SJSA1 (cell line): ENCODE measurements around the gene NTM. TPM values are rescaled to one million over a fixed set of nuclear protein-coding genes. Genes with fewer than 3 reads are reported as not detected.

Experiments
- DNase-seq, 2 experiments: peaks; one replicate each; pipeline ENCODE4 v3.0.0-alpha.2; 2015 to 2020; ENCODE audit warnings: low spot score in 2 of 2, low read depth in 1 of 2
- H3K27ac ChIP-seq: fragments of 250-450 bp; sonication (Bioruptor Pico); 2 replicates; pipeline ENCODE4 v1.5.1; 2020; ENCODE audit warnings: mild to moderate bottlenecking, moderate library complexity
- H3K27me3 ChIP-seq: fragments of 250-450 bp; sonication (Bioruptor Pico); replicated peaks from 2 replicates; pipeline ENCODE4 v1.5.1; 2020; ENCODE audit warnings: mild to moderate bottlenecking, moderate library complexity
- H3K36me3 ChIP-seq: fragments of 250-450 bp; sonication (Bioruptor Pico); 2 replicates; pipeline ENCODE4 v1.5.1; 2020; ENCODE audit warnings: mild to moderate bottlenecking
- H3K4me1 ChIP-seq: fragments of 250-450 bp; sonication (Bioruptor Pico); replicated peaks from 2 replicates; pipeline ENCODE4 v1.6.1; 2021; ENCODE audit warnings: mild to moderate bottlenecking
- H3K4me3 ChIP-seq: fragments of 250-450 bp; sonication (Bioruptor Pico); 2 replicates; pipeline ENCODE4 v1.5.1; 2020; ENCODE audit warnings: mild to moderate bottlenecking
- H3K9me3 ChIP-seq: fragments of 250-450 bp; sonication (Bioruptor Pico); replicated peaks from 2 replicates; pipeline ENCODE4 v1.5.1; 2020; ENCODE audit warnings: mild to moderate bottlenecking
- total RNA-seq: library from RNA; depleted of rRNA; stranded (reverse); fragments of >200 nt; shearing (Covaris generic); gene quantifications from 2 replicates; pipeline ENCODE4 v1.2.3, GENCODE V29; 2014

NTM gene
- total RNA-seq, 1 experiment from 2014 or later: 0.34 TPM

DNA sequence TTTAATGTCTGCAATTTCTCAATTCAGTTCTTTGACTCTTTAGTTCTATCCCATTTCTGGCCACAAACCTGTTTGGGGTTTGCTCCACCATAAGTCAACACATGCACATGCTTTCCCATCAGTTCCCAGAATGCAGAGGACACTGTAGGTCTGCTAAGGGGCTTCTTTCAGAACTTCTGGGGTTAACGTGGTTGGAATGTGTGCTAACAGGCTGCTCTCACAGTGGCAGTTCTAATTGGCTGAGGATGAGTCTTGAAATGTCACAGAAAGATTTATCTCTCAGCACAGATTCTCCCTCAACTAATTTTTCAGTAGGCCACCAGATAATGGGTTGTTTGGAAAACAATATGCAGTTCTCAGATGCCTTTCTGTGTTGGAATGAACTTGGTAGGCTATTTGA is 703.4 kb downstream of the NTM start:
- DNase-seq: no peak
- H3K36me3 ChIP-seq: no peaks in the 10 kb centered on the region
- H3K4me3 ChIP-seq: no peak overlapping the region
- no peaks in the 10 kb centered on the region for H3K9me3 ChIP-seq
- H3K4me1 ChIP-seq: peaks cover 32% of the 10 kb centered on the region
- H3K27me3 ChIP-seq: no peaks in the 10 kb centered on the region
- H3K27ac ChIP-seq: peak overlapping the region; percentile 98

DNA sequence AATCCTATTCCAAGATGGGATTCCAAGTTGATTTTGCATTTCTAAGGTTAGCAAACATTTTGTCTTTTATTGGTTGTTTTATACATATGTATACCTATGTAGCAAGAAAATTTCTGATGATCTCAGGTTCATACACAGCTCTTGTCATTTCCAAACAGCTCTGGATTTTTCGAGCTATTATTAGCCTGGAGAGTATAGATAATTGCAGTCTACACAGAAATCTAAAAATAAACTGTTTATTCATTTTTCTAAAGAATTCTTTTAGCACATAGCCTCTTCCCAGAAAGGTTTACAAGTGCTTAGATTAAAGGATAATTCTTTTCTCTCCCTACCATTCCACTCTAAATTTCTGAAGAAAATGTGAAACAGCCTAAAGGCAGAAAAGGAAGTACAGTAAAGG is 705.0 kb downstream of the NTM start:
- H3K4me1 ChIP-seq: peaks cover 32% of the 10 kb centered on the region
- H3K27ac ChIP-seq: peak overlapping the region; percentile 21; the same call in 1 of the 2 replicates
- no peaks in the 10 kb centered on the region for H3K9me3 ChIP-seq
- no peaks in the 10 kb centered on the region for H3K36me3 ChIP-seq
- no peak for DNase-seq
- H3K4me3 ChIP-seq: no peak overlapping the region
- H3K27me3 ChIP-seq: no peaks in the 10 kb centered on the region

DNA sequence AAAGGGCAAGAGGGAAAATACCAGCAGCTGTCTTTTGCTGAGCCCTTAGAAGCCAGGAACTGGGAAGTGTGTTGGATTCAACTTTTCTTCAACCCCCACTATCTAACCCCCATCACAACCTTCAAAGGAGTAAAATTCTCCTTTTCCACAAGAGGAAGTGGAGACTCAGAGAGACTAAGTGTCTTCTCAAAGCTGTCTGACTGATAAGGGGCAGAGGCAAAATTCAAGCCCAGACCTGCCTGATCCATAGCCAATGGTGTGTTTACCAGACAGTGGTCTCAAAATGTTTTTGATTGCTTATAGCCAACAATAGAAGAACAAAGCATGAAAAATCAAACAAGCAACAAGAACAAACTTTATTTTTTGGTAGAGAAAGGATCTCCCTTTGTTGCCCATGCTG is 707.0 kb downstream of the NTM start:
- Histone ChIP-seq H3K27me3 (no peaks in the 10 kb centered on the region), H3K27ac (no peak overlapping the region), H3K36me3 (no peaks in the 10 kb centered on the region), H3K4me3 (no peak overlapping the region), H3K4me1 (peaks cover 22% of the 10 kb centered on the region), H3K9me3 (no peaks in the 10 kb centered on the region)
- DNase-seq: no peak

DNA sequence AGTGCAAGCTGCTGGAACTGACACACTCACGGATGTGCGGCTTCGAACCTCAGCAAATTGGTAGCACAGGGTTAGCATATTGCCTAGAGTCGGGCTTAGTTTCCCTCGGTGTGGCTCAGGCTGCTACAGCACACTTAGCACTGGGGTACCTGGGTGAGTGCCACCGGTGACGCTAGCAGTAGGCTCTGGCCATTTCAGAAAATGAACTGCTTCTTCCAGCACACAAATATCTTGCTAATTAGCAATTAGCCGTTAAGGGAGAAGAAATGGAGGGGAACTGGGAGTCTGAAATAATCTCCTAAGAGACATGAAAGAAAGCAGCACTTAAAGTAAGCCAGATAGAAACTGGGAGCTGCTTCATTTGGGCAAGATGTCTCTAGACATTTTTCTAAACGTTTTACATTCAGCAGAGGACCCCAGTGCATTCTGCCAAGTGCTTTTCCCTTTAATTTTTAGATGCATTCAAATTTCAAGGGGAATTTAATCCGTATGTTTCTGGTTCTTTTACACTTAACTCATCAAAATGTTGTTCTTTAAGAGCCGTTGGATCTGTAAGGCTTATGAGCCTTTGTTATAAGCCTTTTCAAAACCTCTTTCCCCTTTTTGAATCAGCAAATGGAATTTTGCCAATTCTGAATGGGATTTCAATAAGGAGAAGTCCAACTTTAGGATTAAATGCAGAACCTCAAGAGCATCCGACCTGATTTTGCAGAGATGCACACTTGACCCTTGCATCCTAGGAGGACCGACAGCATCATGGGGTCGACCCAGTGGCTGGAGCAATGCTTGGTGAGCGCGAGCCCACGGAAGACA is 708.1 kb downstream of the NTM start:
- H3K27ac ChIP-seq: no peak overlapping the region
- H3K4me1 ChIP-seq: peaks cover 11% of the 10 kb centered on the region
- DNase-seq: no peak
- no peaks in the 10 kb centered on the region for H3K9me3 ChIP-seq
- H3K4me3 ChIP-seq: no peak overlapping the region
- no peaks in the 10 kb centered on the region for H3K36me3 ChIP-seq
- H3K27me3 ChIP-seq: no peaks in the 10 kb centered on the region

DNA sequence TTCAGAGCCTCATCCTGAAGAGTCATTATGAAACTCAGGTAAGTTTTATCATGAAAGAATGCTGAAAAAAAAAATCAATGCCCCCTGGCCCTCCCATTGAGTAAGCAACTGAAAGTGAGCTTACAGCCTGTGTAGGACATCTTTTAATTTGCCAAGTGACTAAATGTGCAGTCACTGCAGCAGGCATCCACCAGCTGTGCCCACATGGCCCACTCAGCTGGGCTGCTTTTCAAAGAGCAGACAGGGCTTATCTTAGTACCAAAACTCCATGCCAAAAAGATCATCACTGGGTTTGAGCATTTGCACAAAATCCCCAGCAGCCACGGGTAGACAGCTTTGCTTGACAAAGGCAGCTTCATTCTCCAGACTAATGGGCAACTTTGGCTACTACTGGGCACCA is 709.7 kb downstream of the NTM start:
- Histone ChIP-seq H3K4me3 (no peak overlapping the region), H3K27me3 (no peaks in the 10 kb centered on the region), H3K9me3 (no peaks in the 10 kb centered on the region), H3K36me3 (no peaks in the 10 kb centered on the region), H3K4me1 (peaks cover 5% of the 10 kb centered on the region; the same call in 1 of the 2 replicates), H3K27ac (no peak overlapping the region)
- no peak for DNase-seq

DNA sequence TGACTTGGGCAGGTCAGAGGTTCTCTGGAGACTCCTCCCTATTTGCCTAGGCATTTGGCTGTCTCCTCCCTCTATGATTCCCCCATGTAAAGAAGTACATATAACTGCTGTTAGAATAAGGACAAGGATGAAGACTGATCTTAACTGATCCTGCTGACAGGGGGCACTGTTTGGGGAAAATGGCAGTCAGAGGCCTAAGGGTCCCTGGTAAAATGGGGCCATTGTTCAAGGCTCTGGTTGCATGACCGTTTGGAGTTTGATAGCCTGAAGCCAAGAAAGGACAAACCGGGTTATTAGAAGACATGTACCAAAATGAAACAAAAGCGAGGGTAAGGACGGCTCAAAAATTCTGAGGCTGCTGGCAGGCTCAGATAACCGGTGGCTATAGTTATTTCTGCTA is 712.2 kb downstream of the NTM start:
- no peaks in the 10 kb centered on the region for H3K36me3 ChIP-seq
- no peaks in the 10 kb centered on the region for H3K27me3 ChIP-seq
- H3K4me3 ChIP-seq: no peak overlapping the region
- H3K27ac ChIP-seq: no peak overlapping the region
- H3K9me3 ChIP-seq: no peaks in the 10 kb centered on the region
- H3K4me1 ChIP-seq: no peaks in the 10 kb centered on the region
- DNase-seq: no peak

DNA sequence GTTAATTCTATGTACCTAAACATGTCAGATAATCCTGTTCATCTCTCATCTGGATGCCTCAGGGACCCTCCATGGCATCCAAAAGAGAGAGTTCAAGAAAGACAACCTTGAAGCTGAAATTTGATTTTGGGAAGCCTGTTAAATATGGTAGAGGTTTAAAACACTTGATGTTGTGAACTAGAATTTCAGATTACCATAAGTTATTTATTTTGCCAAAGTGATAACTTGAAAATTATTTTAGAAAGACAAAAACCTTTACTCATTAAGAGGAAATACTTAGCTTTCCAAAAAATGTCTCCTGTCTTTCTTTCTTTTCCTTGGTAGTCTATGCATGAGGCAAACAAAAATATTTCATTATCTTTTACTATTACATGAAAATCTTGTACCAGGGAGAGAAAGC is 714.0 kb downstream of the NTM start:
- no peak for DNase-seq
- Histone ChIP-seq H3K27me3 (no peaks in the 10 kb centered on the region), H3K4me3 (no peak overlapping the region), H3K9me3 (no peaks in the 10 kb centered on the region), H3K27ac (no peak overlapping the region), H3K4me1 (no peaks in the 10 kb centered on the region), H3K36me3 (no peaks in the 10 kb centered on the region)

DNA sequence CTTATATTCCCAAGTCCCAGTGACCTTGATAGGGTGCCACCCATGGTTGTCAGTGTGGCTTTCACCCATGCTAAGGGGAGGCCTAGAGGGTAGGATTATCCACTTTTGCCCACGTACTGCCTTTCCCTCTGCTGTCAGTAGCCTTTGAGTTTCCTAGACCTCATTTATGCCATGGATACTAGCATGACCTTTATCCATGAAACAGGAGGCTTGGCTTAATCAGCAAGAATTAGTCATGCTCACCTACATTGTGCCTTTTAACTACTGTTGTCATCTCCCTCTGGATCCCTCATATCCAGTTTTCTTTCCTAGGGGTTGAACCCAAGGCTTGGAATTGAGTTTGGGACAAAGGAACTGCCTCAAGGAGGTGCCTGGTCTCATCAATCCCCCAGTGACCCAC is 716.7 kb downstream of the NTM start:
- Histone ChIP-seq H3K9me3 (no peaks in the 10 kb centered on the region), H3K36me3 (no peaks in the 10 kb centered on the region), H3K4me3 (no peak overlapping the region), H3K27me3 (no peaks in the 10 kb centered on the region), H3K27ac (no peak overlapping the region), H3K4me1 (no peaks in the 10 kb centered on the region)
- no peak for DNase-seq

DNA sequence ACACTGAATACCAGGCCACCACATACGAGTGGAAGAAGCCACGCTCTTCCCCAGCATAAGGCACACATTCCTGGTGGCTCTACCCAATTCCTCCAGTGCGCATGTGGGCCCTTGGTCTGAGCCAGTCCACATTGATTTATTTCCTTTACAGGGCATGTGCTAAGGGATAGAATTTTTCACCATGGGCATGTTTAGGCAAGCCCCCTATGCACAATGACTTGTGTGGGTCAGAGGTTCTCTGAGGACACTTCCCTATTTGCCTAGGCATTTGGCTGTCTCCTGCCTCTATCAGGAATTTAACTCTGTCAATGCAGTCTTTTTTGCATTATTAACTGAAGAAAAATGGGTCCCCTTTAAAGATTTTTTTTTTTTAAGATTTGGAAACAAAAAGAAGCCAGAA is 718.1 kb downstream of the NTM start:
- DNase-seq: no peak
- no peaks in the 10 kb centered on the region for H3K4me1 ChIP-seq

DNA sequence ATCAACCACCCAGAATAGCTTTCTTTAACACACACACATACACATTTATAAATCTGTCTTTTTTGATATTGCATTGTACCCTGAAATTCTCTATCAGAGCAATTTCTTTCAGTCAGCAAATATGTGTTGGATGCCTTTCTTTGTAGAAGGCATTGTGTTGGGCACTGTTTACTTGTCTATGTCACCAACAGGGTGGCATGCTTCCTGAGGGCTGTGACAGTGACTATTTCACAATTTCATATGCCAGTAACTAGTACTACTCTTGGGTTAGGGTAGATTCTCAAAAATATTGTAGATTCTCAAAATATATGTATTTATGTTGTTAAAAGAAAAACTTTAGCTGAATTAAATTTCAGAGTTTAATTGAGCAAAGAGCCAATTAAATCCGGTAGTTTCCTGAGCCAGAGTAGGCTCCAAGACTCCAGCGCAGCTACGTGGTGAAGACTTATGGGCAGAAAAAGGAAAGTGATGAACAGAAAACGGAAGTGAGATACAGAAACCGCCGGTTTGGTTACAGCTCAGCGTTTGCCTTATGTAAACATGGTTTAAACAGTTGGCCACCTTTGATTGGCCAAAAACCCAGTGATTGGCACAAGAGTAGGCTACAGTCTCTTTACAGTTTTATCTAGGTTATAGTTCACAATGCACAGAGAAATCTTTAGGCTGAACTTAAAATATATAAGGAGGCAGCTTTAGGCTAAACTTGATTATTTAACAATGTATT is 723.3 kb downstream of the NTM start:
- H3K9me3 ChIP-seq: no peaks in the 10 kb centered on the region
- H3K27ac ChIP-seq: no peak overlapping the region
- H3K27me3 ChIP-seq: no peaks in the 10 kb centered on the region
- no peaks in the 10 kb centered on the region for H3K4me1 ChIP-seq
- no peaks in the 10 kb centered on the region for H3K36me3 ChIP-seq
- DNase-seq: no peak
- no peak overlapping the region for H3K4me3 ChIP-seq

More for the DNA sequence above, 718.1 kb downstream of the NTM start:
- H3K4me3 ChIP-seq: no peak overlapping the region
- H3K9me3 ChIP-seq: no peaks in the 10 kb centered on the region
- H3K27me3 ChIP-seq: no peaks in the 10 kb centered on the region
- H3K36me3 ChIP-seq: no peaks in the 10 kb centered on the region
- no peak overlapping the region for H3K27ac ChIP-seq

DNA sequence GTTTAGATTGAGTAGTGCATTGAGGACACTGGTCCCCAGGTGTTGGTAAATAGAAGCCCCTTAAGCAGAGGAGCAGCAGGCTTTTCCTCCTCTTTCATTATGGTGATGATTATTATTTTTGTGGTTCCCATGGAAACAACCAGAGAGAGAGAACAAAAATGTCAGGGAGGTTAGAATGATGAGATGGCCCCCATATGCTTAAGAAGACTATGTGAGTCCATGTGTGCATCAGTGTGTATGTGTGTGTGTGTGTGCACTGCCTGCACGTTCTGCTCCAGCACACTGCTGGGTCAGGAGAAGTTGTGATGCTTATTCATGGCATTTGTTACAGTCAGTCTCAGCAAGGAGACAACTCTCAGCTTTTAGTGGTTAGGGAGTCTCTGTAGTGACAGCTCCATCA is 724.2 kb downstream of the NTM start:
- H3K36me3 ChIP-seq: no peaks in the 10 kb centered on the region
- DNase-seq: no peak
- no peak overlapping the region for H3K4me3 ChIP-seq
- no peaks in the 10 kb centered on the region for H3K9me3 ChIP-seq
- no peaks in the 10 kb centered on the region for H3K27me3 ChIP-seq
- no peaks in the 10 kb centered on the region for H3K4me1 ChIP-seq
- no peak overlapping the region for H3K27ac ChIP-seq

DNA sequence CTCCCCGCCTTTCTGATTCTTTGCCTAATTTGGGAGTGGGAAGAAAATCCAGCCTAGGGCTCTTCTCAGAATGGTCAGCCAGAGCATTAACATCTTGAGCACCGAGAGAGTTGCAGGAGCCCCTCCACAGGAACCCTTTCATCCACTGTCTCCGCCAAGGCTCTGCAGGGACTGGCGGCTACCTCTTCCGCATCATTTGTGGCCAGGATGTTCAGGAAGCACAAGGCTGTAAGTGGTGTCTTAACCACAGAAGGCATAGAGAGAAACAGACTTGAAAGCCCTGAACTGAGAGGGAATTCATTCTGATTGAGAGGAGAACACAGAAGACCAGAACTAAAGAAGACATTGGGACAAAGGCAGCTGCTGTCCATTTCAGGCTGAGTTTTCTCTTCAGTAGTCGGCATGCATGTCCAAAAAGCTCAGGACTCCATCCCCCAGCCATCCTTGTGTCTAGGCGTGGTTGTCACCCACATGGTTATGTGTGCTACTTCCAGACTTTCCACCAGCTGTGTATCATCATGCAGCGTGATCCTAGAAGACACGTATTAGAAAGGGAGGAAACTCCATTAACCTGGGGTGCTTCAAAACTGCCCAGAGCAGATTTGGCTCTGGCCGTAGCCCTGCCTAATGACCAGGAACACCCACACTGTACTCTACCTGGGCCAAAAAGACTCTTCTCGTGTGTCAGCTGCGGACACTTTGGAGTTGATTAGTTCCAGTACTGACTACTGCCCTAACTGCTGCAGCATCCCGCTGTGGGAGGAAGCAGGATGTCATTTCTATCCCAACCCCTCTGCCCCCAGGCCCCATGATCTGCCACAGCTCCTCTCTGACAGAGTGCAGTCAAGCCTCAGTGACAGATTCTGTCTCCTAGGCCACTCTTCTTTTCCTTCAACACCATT is 725.1 kb downstream of the NTM start:
- Histone ChIP-seq H3K27ac (no peak overlapping the region), H3K4me1 (no peaks in the 10 kb centered on the region), H3K4me3 (no peak overlapping the region), H3K27me3 (no peaks in the 10 kb centered on the region), H3K36me3 (no peaks in the 10 kb centered on the region), H3K9me3 (no peaks in the 10 kb centered on the region)
- no peak for DNase-seq

DNA sequence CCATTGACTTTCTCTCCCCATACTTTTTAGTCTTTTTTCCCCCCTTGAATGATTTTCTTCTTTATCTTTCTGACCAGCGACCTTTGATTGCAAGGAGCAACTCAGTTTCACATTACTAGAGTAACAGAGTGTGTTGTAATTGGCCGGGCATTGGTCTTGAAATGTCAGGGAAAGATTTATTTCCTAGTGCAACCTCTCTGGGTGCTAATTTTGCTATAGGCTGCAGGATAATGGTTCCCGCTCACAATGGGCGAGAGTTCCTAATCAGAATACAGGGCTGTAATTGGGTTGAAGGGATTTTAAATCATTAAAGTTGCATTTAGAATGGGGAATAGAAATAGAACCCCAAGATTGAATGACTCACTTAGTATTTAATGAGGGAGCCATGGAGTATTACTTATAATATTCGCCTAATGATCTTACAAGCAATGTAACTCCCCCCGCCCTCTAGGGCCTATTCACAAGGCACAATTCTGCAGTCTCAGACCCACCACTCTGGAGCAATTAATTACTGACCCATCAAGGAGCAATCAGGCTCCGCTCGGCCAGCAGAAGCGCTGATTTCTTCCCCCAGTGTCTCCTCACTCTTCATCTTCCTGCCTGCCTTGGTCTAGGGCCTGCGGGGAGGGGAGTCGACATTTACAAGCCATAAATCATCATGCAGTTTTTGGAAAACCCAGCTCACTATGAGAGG is 725.9 kb downstream of the NTM start:
- H3K4me1 ChIP-seq: no peaks in the 10 kb centered on the region
- H3K9me3 ChIP-seq: no peaks in the 10 kb centered on the region
- no peaks in the 10 kb centered on the region for H3K27me3 ChIP-seq
- no peak overlapping the region for H3K27ac ChIP-seq
- no peak overlapping the region for H3K4me3 ChIP-seq
- no peak for DNase-seq
- no peaks in the 10 kb centered on the region for H3K36me3 ChIP-seq
